Measurements from ENCODE around the gene CYP24A1. TPM values are rescaled to one million over a fixed set of nuclear protein-coding genes. Genes with fewer than 3 reads are reported as not detected.

Gene CYP24A1
- total and polyA plus RNA-seq, 2 of the 8 experiments (the other 6 are each of a cell fraction or from before 2014, with no cell fraction given) = not detected

- no peak overlapping the region for H3K27ac ChIP-seq (ENCODE audit: low read depth, low read length)
- no peaks in the 10 kb centered on the region for H4K20me1 ChIP-seq (replicated peaks in 1 of 2; ENCODE audit: control insufficient read depth in 1 of 2, insufficient read depth in 2 of 2, low read length in 2 of 2)
- no peak for DNase-seq (ENCODE audit: low read depth in 1 of 2, low spot score in 2 of 2)
- no peak overlapping the region for H3K4ac ChIP-seq (replicated peaks; ENCODE audit: insufficient read length, low read depth, low read length)
- no peaks in the 10 kb centered on the region for H3K79me1 ChIP-seq (ENCODE audit: low read depth, low read length)
- no peak for FAIRE-seq
- no peak overlapping the region for H2BK5ac ChIP-seq (ENCODE audit: low read depth, low read length)
- H3K27me3 ChIP-seq (replicated peaks in 1 of 4; ENCODE audit: control insufficient read depth in 3 of 4, extremely low read depth in 1 of 4, insufficient read depth in 3 of 4, low read length in 3 of 4) = no peaks in the 10 kb centered on the region
- no peak overlapping the region for H2AK5ac ChIP-seq (ENCODE audit: low read depth, low read length)
- no peak overlapping the region for H2BK12ac ChIP-seq (ENCODE audit: low read depth, low read length)
- no peak overlapping the region for H2AFZ ChIP-seq (ENCODE audit: low read length)
- H3K4me2 ChIP-seq (ENCODE audit: insufficient read depth in 1 of 2, low read depth in 2 of 2, low read length in 2 of 2) = no peak overlapping the region
- H2BK120ac ChIP-seq (replicated peaks; ENCODE audit: low read depth, low read length) = no peak overlapping the region
- H2BK15ac ChIP-seq (ENCODE audit: low read length) = no peak overlapping the region
- no peak overlapping the region for H3K4me3 ChIP-seq (ENCODE audit: extremely low read depth in 1 of 4, insufficient read depth in 2 of 4, low read depth in 3 of 4, low read length in 4 of 4)
- no peak overlapping the region for H4K5ac ChIP-seq (ENCODE audit: insufficient read length, low read depth, low read length)
- TF ChIP-seq GTF2F1 (IDR thresholded peaks at IDR 0.05; ENCODE audit: borderline replicate concordance, low read depth, low read length) (no peak), RXRA (IDR thresholded peaks at IDR 0.05; ENCODE audit: insufficient read depth, low read depth, low read length) (no peak), EZH2 (IDR thresholded peaks at IDR 0.05; ENCODE audit: low read depth, low read length, severe bottlenecking) (no peak), POLR2A (IDR thresholded peaks at IDR 0.05; ENCODE audit: control extremely low read depth in 1 of 2, low read depth in 2 of 2, low read length in 2 of 2) (no peak), PHF8 (conservative IDR thresholded peaks at IDR 0.05; ENCODE audit: low read depth, low read length) (no peak), POU5F1 (IDR thresholded peaks at IDR 0.05; ENCODE audit: low read depth, low read length) (no peak), POLR2AphosphoS5 (IDR thresholded peaks at IDR 0.05; ENCODE audit: low read depth, low read length) (no peak), KDM4A (IDR thresholded peaks at IDR 0.05; ENCODE audit: low read depth, low read length, severe bottlenecking) (no peak), KDM5A (IDR thresholded peaks at IDR 0.05; ENCODE audit: low read length) (no peak), MAFK (IDR thresholded peaks at IDR 0.05; ENCODE audit: low read depth, low read length) (no peak), CBX5 (IDR thresholded peaks at IDR 0.05; ENCODE audit: low read depth, low read length) (no peak), HDAC6 (IDR thresholded peaks at IDR 0.05; ENCODE audit: low read depth, low read length) (no peak), CHD1 (IDR thresholded peaks at IDR 0.05; ENCODE audit: low read depth, low read length) (no peak)
- no peak overlapping the region for H2BK20ac ChIP-seq (ENCODE audit: low read length)
- H3K18ac ChIP-seq (ENCODE audit: extremely low read depth, low read length) = no peak overlapping the region
- H3K14ac ChIP-seq (ENCODE audit: insufficient read length) = no peak overlapping the region
- H3K23me2 ChIP-seq (ENCODE audit: low read depth, low read length) = no peaks in the 10 kb centered on the region
- ChIA-PET CTCF (ENCODE audit: partially characterized antibody) (interaction anchor here (0.6 to 23.7 kb wide), 5 partner anchors 11 to 1955 kb away, joined by 3 to 591 read pairs (median 4); no protein-coding TSS in a partner anchor), POLR2A (ENCODE audit: partially characterized antibody) (no interaction called here)
- no peak overlapping the region for H3K9ac ChIP-seq (replicated peaks in 1 of 4; ENCODE audit: extremely low read depth in 1 of 4, low read depth in 3 of 4, low read length in 3 of 4)
- H3K9me3 ChIP-seq (ENCODE audit: insufficient read depth in 2 of 2, low read depth in 1 of 2, low read length in 1 of 2) = no peaks in the 10 kb centered on the region
- no peaks in the 10 kb centered on the region for H3K4me1 ChIP-seq (replicated peaks in 1 of 4; ENCODE audit: control insufficient read depth in 3 of 4, insufficient read depth in 4 of 4, low read length in 3 of 4)
- H4K91ac ChIP-seq (replicated peaks; ENCODE audit: insufficient read length, low read length) = no peak overlapping the region
- 91% methylated on average over 11 of the region's 11 CpGs; no CpG with 5 or more reads in 1 of the 2 experiments for WGBS, 2 experiments (ENCODE audit: extremely low coverage in 1 of 2, insufficient coverage in 1 of 2, insufficient read length in 1 of 2, insufficient replicate concordance in 2 of 2, low coverage in 1 of 2, low lambda C conversion rate in 2 of 2, missing lambda C conversion rate in 1 of 2)
- no peak overlapping the region for H3K56ac ChIP-seq (replicated peaks; ENCODE audit: insufficient read length, low read depth, low read length)
- no peak overlapping the region for H3K23ac ChIP-seq (ENCODE audit: insufficient read length)
- H3K36me3 ChIP-seq (ENCODE audit: control insufficient read depth in 2 of 4, insufficient read depth in 4 of 4, low read length in 3 of 4) = no peaks in the 10 kb centered on the region
- H3K79me2 ChIP-seq (ENCODE audit: control insufficient read depth in 1 of 2, insufficient read depth in 2 of 2, low read length in 2 of 2) = no peaks in the 10 kb centered on the region
- H4K8ac ChIP-seq (ENCODE audit: extremely low read depth, insufficient read depth, low read length) = no peak overlapping the region
These were observed 14.5 kb upstream of the CYP24A1 start for GRCh38 chr20:54188132-54188849.
